Right lung (tissue), 5 donors: ENCODE measurements around the gene COBL. TPM values are rescaled to one million over a fixed set of nuclear protein-coding genes. Genes with fewer than 3 reads are reported as not detected.

Experiments used
- DNase-seq, 2 donors: peaks; one replicate each; pipeline ENCODE4 v3.0.0-alpha.2; 2013
- polyA plus RNA-seq, 5 donors: library from polyadenylated mRNA; unstranded; fragments of 120-200 nt; gene quantifications; one replicate each; pipeline versions ENCODE4 v1.2.1 to v1.2.3, GENCODE V29; 2013; ENCODE audit warnings: inconsistent platforms in 1 of 5, low replicate concordance in 1 of 5; ENCODE audit not compliant: insufficient read length in 5 of 5, insufficient read depth in 1 of 5

Gene COBL
- polyA plus RNA-seq, 5 donors, result 3.5 to 9.2 (median 6.3) TPM

DNA sequence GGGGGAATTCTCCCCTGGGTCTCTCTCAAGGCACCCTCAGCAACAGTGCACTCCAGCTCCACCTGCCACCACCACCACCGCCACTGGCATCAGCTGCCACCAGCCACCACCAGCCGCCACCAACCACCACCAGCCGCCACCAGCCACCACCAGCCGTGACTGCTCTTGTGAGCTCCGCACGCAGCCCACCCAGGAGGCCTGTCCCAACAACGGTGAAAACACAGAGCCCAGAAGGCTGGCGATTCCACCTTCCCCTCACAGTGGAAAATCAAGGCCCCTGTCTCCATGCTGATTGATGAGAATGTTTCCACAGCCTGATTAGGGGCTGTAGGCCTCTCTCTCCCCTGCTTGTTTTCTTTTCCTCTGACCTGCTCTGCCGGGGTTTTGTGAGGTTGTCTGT, 41.1 kb downstream of the COBL start:
- DNase-seq, result no peak

DNA sequence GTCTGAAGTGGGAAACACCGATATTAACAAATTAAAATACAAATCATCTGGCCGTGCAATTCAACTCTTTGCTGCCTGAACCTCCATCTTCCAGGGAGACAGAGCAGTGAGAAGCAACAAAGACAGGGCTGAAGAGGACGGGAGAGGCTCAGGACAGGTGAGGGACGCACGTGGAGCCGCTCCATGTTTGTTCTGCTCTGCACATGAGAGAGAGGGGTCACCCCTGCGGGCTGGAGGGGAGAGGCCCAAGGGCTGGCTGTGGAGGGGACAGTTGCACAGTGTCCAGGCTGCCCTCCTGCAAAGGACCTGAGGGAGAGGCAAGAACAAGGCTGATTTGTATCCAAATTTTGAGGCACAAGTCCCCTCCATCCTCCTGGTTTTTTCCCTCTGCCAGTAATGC, 41.7 kb downstream of the COBL start:
- no peak for DNase-seq

DNA sequence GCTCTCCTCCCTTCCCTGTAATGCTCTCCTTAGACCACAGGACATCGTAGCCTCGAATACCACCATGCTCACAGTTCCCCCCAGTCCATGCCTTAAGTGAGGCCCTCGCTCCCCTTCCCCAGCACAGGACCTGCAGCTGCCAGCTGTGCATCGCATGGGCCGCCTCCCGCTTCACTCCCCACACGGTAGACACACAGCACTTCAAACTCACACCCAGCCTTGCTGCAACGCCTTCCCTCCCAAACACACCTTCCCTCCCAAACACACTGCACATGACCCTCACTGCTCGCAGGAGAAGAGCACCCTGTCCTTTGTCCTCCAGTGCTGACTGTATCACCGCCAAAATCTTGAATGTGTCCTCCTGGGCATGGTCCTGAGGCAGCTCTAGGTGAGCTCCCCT, 42.6 kb downstream of the COBL start:
- no peak for DNase-seq

DNA sequence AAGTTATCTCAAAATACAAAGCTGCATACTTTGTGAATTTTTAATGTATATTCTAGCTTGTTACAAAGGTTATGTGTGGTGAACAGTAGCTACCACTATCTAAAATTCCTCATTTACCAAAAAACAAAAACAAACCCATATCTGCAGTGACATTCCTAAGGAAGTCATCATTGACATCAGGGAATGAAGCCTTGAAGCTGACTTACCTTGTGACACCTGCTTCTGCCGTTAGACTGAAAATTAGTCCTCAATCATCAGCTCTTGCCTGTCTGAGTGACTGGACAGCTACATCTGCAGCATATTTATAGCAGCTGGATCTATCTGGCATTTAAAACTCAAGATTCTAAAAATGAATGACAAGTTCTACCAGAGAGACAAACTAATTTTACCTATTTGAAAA, 43.2 kb downstream of the COBL start:
- no peak for DNase-seq

DNA sequence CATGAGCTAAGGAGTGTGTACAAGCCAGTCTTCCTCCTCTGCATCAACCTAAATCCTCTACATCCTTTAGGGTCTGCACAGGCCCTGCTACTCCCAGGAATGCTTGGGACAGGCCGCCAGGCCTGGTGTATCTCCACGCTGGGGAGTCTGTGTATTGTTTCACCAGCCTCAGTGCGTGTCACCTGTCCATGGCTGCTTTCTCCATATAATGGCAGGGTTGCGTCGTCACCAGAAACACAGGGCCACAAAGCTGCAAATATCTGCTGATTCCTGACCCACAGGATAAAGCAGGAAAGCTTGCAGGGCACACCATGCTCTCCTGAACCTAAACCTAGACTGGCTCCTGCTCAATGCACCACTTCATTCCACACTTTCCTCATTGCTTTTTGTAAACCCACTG, 45.6 kb downstream of the COBL start:
- DNase-seq, result no peak

DNA sequence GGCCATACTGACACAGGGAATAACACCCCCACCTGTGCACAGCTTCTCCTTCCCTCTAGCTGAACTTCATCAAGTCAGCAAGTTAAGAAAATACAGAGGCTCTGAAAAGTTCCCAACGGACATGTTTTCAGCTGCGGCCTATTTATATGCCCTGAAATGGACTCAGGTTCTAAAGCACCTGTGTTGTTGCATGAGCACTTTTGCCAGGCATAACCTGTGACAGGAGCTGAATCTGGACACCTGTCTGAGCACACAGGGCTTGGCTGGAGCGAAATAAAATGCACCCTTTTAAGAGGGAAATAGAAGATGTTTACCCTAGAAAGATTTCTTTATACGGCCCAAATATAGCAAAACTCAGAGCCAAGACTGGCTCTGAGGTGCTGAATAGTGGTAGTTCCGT, 46.7 kb downstream of the COBL start:
- no peak for DNase-seq

DNA sequence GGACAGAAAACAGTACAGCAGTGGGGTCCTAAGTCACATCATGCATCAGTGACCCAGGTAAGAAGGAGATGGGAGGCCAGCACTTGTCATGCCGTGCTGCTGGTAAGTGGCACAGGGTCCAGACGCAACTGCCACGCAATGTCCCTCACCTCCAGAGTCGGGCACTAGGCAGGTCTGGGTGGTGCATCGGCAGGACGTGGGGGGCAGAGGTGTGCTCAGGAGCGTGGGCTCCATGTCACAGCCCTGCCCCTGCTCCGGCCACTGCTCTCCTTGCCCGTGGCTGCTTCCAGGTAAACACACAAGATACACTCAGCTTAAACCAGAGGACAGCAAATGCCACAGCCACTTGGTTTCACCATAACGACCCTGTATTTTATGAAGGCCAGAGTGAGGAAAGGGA, 47.3 kb downstream of the COBL start:
- DNase-seq, result no peak

DNA sequence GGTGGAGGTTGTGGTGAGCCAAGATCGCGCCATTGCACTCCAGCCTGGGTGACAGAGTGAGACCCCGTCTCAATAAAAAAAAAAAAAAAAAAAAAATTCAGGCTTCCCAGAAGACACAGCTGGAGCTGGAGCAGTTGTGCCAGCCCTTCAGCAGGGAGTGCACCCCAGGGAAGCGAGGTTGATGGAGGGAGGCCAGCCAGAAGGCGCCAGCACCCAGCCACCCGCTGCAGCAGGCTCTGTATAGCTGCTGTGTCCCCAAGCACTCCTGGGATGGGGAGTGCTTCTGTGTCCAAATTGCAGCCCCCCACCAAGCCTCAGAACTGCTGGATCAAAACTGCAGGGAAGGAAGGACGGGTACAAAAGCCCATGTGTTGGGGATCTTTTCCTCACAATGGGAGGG, 47.8 kb downstream of the COBL start:
- no peak for DNase-seq

DNA sequence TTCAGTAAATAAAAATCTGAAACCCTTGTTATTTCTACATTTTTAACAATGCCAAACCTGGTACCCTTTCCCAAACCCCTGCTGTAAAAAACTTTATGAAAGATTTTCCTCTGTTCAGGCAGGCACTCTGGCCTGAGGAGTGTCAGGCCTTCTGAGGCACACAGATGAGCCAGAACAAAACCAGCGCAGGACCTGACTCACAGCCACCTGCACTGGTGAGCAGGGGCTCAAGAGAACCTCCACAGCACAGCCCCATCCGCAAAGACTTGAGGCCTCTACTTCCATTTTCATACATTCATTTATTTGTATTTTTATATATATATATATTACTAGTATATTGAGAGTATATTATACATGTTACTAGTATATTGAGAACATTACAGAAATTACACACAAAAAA, 49.4 kb downstream of the COBL start:
- DNase-seq, result no peak

DNA sequence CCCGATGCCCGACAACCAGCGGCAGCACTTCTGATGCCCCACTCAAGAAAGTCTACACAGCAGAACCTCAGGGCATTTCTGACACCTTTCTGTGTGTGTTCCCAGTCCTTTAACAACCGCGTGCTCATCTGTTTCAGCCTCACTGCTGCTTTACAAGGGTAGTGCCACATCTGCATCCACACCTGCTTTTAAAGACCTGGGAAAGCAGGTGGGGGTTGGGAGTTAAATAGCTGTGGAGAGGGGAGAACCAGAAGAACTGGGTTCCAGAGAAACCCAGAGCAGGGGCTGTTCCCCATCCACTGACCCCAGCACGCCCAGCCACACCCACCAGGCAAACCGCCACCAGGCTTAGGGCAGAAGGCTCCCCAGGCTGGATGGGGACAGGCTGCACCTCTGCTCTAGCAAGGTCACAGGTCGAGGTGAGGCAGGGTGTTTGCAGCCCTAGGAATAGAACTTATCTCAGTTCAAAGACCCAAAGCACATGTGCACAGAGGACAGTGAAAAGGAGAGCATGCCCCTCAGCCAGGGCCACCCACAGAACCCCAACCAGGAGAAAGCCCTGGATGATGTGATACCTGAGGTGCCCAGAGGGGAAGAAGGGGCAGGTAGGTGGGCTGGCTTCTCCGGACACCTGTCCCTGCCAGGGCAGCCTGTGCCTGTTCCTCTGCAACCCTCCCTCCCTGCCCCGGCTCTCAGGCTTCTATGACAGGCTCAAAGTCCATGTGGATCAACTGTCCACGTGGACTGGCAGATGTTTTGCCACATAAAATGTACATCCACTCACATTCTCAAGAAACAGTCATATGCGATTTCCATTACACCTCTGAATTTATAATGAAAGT, 51.3 kb downstream of the COBL start:
- DNase-seq, result no peak

DNA sequence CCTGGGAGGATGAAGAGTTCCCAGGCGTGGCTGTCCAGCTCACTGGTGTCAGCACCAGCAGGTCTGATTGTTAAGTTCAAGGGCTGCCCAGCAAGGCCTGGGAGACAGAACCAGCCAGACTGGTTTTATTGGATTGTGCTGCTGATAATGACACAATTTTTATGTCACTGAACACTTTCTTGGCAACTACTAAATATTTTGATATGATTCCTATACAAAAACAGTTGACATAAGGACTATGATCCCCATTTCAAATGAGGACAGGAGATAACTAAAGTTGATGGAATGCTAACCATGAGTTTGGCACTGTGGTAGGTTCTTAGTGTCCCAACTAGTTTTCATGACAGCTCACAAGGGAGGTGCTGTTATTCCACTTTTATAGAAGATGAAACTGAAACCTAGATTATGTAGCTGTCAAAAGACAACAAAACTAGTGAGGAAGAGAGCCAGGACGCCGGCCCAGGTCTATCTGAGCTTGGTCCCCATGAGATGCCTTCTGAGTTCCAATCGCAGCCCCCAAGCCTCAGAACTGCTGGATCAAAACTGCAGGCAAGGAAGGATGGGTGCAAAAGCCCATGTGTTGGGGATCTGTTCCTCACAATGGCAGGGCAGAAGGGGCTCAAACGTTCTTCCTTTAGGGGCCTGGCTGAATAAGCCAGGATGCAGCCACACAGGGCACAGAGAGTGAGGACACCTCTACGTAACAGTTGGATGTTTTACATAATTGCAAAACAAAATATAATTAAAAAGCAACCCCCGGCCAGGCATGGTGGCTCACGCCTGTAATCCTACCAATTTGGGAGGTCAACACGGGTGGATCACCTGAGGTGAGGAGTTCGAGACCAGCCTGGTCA, 52.8 kb downstream of the COBL start:
- DNase-seq, result peak; percentile 35 to 40

DNA sequence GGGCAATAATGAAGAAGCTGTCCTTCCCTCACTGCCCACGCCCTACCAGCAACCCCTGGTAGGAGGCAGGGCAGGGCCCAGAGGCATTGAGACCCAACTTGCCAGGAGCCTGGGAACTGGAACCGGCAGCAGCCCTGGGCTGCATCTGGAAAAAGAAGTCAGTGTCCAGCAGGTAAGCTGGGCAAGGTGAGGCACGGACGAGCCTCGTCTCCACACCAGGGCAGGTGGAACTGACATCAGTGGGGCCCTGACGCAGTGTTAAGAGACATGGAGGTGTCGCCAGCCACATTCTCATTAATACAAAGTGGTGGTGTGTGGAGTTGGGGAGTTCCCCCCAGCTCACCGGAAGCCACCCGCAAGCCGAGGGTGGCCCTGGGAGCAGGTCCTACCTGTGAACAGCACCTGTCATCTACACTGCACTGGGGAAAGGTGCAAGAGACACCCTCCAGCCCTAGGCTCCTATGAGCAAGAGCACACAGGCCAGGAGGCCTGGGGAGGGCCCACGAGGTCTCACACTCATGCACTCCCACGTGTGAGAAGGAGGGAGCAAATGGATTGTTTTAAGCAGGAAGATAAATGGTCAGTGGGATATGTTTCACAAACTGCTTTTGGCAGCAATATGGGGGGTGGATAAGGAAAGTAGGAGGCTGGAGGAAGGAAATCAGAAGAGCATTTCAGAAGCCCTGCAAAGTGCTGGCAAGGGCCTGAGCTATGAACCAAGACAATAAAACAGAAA, 53.6 kb downstream of the COBL start:
- DNase-seq, result no peak

DNA sequence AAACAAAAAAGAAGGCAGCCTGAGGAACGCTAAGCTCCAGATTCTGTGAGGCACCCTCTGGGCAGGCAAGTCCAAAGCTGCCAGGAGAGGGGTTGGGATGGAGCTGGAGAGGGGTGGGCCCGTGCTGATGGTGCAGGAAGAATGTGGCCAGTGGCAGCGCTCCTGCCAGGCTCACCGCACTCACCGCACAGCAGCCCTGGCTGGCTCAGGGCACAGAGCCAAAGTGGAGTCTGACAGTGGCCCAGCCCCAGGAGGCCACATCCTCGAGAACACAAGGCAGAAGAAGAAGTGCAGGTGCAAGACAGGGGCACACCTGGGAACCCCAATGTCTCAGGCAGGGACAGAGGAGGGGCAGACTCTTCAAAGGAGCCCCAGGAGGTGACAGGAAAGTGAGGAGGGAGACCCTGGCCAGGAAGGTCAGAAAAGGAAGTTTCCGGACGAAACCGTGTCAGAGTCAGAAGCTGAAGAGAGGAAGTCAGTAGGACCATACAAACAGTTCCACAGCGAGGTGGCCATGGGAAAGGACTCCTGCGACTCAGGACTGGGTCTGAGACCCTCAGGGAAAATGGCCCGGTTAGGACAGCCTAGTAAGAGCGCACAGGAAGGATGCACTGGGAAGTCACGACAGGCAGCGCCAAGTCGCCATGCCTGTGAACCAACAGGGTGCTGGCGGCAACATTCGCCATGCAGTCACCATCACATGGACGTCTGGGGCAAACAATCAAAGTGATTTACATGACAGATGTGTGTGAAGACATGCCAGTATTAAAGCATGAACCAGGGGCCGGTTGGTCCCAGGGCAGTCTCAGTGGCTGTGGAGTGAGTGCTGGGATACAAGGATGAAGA, 54.4 kb downstream of the COBL start:
- DNase-seq, result no peak

DNA sequence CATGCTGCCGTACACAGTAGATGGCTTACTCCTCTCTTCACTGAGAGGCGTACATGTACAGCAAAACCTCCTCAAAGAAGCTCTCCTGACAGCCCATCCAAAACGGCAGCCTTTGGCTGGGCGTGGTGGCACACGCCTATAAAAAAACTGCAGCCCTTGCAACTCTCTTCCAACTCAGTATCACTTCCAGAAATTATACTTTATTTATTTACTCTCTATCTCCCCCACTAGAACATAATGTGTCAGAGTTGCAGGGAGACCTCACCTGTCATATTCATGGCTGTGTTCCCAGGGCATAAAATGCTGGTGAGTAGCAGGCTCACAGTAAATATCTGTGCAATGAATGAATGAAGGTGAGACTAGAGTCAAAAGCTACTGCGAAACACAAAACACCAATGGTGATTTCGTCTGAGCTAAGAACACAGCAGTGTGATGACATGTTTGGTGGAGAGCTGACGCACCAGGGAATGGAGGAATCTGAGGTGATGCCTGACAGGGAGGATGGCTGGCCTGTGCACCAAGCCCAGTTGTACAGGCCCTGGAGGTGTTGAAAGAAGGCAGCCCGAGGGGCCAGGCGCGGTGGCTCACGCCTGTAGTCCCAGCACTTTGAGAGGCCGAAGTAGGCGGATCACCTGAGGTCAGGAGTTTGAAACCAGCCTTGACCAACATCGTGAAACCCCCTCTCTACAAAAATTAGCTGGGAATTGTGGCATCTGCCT, 55.3 kb downstream of the COBL start:
- DNase-seq, result no peak

DNA sequence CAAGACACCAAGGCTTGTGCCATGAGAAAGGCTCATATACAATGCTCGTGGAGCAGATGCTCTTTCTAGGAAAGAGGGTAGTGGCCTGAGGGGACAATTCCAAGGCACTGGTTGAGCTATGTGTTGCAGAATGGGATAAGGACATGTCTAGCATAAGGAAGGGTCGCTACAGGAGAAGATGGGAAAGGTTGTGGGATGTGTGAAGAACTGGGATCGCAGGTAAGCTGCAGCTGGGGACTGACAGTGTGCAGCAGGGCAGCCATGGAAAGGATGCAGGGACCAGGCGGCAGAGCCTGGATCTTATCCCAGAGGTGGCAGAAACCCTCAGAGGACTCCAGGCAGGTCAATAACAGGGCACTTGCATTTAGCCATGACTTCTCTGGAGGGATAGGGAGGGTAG, 56.1 kb downstream of the COBL start:
- DNase-seq, result no peak

DNA sequence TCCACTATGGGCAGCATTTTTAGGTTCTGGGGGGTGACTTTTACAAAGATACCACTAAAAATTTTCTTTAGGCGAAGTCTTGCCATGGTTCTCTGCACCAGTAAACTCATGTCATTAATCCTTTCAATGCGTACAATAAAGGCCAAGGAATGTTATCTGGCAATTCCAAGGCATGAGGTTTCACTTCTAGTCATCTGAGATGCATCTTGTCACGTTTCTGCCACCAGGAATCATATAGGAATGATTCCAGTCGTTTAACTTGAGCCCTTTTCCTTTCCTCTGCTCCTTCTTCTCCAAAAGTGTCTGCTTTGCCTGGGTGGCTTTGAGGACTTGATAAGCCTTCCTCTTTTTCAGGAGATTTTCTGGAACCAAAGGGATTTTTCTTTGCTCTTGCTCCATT, 56.8 kb downstream of the COBL start:
- no peak for DNase-seq

DNA sequence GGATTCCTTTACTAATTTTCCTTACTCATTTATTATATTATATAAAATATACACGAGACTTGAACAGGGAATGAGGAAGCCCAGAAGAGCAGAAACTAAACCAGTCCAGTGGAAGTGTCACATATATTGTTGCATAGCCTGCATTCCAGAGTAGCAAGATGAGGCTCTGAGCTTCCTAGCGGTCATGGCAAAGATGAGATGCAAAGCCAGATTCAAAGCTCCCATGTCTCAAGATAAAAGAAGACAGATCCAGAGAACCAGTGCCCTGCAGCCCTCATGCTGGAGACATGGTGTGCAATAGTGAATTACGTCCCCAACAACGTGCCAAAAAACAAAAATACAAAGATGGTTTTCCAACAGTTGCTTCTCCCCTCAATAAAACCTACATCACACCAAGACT, 59.7 kb downstream of the COBL start:
- no peak for DNase-seq

DNA sequence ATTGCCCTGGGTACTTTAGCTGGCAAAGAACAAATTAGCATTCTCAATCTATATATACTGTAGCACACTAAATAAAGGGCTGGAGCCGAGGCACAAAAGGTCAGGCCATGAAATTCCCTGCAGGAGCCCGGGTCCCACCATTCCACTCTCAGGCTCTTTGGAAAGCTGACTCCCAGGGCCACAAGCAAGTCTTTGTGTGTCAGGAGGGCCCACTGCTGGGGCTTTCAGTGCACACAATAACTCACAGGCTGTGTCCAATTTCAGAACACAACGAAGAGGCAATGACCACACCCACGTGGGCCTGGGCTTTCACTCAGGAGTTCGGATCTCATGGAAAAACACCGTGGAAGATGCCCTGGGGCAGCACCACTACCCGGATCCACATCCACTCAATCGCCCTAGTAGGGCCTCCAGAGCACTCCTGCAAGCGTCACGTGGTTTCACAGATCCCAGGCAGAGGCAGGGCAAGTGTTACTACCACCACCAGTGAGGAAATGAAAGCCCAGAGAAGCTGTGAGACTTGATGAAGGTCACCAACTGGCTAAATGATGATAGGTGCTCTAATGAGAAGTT, 60.3 kb downstream of the COBL start:
- DNase-seq, result no peak

DNA sequence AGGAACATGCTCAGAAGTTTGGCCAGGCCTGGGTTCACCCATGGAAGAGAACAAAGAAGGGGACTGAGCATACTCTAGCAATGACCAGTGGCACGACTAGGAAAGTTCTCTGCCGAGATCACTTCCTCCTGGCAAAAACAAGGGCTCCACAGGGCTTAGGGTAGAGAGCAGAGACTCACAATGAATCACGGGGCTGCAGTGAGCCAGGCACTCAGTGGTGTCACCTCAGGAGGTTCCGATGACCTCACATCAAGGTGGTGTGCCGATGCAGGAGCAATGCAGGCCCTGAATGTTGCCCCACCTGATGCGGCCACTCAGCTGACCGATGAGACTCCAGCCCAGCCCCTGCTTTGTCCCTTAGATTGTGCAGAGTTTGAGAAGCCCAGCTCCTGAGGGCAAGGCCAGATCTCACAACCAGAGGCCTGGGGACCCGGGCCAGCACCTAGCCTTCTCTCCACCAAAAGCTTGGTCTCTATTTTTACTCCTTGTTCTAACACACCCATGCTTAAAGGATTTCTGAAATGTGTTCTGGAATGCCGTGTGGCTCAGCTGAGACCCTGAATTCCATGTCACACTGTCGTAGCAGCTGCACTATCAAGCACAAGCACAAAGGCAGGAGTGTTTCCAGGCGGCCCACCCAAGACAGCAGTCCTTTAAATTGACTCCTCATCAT, 60.9 kb downstream of the COBL start:
- no peak for DNase-seq

DNA sequence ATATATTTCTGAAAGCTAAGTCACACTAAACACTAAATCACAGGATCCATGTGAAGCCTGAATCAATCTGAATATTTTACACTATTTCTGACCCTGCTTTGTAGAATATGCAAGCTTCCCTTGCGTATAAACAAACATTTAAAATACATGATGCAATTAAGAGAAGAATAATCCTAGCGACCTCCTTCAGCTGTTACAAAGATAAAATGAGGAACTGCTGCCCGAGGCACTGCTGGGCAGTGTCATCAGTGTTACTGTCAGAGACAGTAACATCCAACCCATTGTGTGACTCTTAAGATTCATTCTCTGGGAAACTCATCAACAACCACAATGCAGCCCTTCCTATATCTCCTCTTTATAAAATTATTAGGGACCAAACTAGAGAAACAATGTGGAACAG, 61.6 kb downstream of the COBL start:
- no peak for DNase-seq
